AG04449 (cell line): ENCODE results near the gene FXYD5.
A peak's percentile ranks its signal among the peaks of the same experiment; 100 is the strongest.

Source experiments
- CTCF ChIA-PET: fragments of 350-600 bp; formaldehyde crosslinking; extraction: SDS; loops from one replicate; lab custom pipeline; 2021; ENCODE audit warnings: antibody characterized with exemption; lab: Yijun Ruan, JAX
- POLR2A ChIA-PET: fragments of 400-600, 350-600 bp; formaldehyde crosslinking; extraction: SDS; loops from one replicate; lab custom pipeline; 2020; ENCODE audit warnings: antibody characterized with exemption, inconsistent platforms; lab: Yijun Ruan, JAX
- DNase-seq: peaks from one replicate; pipeline ENCODE4 v3.0.0-alpha.2; 2010; ENCODE audit warnings: low read depth, low spot score
- H3K4me3 ChIP-seq: 2 replicates; pipeline ENCODE4 v1.5.1; 2011; ENCODE audit warnings: low read depth, mild to moderate bottlenecking, control low read depth, low read length
- TF ChIP-seq, protein P1 (sequence below): IDR thresholded peaks from one replicate; pipeline ENCODE4 v1.5.1; 2011; ENCODE audit warnings: mild to moderate bottlenecking, moderate library complexity, low read length, control low read depth, inconsistent platforms; ENCODE audit not compliant: insufficient read depth; ENCODE audit errors: missing control alignments

FXYD5 gene

DNA sequence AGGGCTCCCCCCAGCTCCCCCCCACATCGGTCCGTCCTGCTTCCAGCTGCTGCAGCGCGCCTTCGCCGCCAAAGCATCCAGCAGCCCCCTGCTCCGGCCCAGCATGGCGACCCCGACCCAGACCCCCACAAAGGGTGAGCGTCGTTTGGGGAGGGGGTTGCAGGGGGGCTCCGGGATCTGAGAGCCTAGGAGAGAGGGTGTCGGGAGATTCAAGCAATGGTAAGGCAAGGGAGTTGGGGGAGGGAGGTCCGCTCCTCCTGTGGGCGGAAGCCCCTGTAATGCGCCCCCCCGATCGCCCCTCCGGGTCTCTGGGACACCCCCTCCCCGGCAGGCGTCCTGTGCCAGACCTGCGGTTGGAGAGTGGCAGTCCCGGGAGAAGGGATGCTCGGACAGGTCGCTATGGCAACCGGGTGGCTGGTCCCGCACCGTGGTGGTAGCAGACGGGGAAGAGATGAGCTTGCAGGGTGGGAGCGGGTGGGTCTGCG is 11.3 kb upstream of the FXYD5 start, which contains the start of gene FXYD7:
Gene FXYD7 (plus strand): TSS at position 25 of the 485 bp plus-strand sequence. CDS start 79 bp downstream, at position 104.
- POLR2A ChIA-PET = interaction anchor here (1.2 kb wide), 1 partner anchor 19 kb away, joined by 3 read pairs; no protein-coding TSS in a partner anchor
- CTCF ChIA-PET = interaction anchor here (1.1 to 7.8 kb wide), 7 partner anchors 8 to 118 kb away, joined by 3 to 104 read pairs (median 5); partner anchors contain the start of genes FXYD5 and LGI4
- H3K4me3 ChIP-seq = peak within 1 kb of the TSS; percentile 8; the same call in 1 of the 2 replicates
- no peak for DNase-seq
- TF ChIP-seq, protein P1, sequence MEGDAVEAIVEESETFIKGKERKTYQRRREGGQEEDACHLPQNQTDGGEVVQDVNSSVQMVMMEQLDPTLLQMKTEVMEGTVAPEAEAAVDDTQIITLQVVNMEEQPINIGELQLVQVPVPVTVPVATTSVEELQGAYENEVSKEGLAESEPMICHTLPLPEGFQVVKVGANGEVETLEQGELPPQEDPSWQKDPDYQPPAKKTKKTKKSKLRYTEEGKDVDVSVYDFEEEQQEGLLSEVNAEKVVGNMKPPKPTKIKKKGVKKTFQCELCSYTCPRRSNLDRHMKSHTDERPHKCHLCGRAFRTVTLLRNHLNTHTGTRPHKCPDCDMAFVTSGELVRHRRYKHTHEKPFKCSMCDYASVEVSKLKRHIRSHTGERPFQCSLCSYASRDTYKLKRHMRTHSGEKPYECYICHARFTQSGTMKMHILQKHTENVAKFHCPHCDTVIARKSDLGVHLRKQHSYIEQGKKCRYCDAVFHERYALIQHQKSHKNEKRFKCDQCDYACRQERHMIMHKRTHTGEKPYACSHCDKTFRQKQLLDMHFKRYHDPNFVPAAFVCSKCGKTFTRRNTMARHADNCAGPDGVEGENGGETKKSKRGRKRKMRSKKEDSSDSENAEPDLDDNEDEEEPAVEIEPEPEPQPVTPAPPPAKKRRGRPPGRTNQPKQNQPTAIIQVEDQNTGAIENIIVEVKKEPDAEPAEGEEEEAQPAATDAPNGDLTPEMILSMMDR = no peak

DNA sequence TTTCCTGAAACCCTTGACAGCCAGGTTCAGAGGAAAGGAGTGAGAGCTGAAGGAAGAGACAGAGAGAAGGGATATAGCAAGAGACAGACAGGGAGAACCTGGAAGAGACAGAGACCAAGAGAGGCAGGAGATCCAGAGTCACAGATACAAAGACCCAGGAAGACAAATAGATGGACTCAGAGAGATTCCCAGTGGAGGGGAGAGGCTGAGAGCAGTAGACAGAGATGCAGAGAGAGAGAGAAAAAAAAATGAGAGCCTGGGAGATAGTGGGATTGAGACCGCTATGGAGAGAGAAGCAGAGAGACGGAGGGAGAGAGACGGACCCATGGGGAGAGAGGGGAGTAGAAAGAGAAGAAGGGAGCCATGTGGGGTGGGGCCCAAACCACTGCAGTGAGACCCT is 10.7 kb upstream of the FXYD5 start:
- ChIA-PET CTCF (interaction anchor here (1.2 to 7.8 kb wide), 4 partner anchors 8 to 77 kb away, joined by 5 to 104 read pairs (median 16); partner anchors contain the start of genes FXYD5 and LGI4), POLR2A (no interaction called here)
- no peak overlapping the region for H3K4me3 ChIP-seq

DNA sequence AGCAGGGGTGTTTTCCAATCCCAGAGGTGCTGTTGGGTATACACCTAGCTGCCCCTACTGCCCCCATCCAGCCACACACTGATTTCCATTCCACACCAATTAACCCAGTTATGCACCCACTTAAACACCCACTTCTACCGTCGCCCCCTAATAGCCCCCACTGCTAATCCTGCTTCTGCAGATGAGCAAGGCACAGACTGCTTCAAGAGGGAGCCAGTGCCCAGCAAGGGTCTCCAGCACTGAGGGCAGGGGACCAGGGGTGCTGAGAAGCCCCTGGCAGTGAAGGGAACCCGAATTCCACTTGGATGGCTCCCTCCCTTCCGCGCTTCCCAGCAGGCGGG is 10.3 kb upstream of the FXYD5 start:
- ChIA-PET POLR2A (no interaction called here), CTCF (interaction anchor here (1.2 to 7.8 kb wide), 4 partner anchors 9 to 78 kb away, joined by 5 to 104 read pairs (median 16); partner anchors contain the start of genes FXYD5 and LGI4)
- DNase-seq = no peak
- no peak overlapping the region for H3K4me3 ChIP-seq
- TF ChIP-seq, protein P1 = no peak

More for the DNA sequence above, 10.7 kb upstream of the FXYD5 start:
- TF ChIP-seq, protein P1 = no peak
- DNase-seq = no peak

DNA sequence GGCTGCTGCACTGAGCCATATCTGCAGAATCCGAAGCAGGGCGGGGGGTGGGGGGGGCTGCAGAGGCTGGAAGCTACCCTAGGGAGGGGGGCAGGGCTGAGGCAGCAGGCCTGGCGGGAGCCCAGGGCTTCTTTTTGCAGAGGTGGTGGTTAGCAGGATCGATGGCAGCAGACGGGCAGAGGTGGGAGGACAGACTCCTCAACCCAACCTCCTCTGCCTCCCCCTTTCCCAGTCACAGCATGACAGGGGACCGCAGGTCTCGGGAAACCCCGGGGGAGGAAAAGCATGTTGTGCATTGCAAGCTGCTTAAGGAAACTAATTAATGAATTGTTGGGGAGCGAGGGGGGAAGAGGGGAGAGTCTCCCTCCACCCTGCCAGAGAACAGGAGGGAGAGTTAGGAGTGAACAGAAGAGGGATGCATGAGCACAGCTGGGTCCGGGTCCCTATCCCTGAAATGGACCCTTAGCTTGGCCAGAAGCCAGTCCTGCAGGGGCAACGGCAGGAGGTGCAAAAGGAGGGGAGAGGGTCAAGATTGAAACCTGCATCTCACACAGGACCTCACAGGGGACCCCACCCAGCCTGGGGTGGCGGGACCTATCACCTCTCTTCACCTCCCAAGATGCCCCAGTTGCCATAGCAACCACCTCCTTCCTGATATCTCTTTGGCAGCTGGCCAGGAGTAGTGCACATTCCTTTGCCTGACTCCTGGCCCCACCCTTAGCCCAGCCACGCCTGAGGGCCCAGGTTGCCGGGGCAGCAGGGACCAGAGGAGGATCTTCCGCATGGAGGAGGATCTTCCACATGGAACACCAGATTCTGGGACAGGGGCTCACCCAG is 9.7 kb upstream of the FXYD5 start:
- no peak for DNase-seq
- TF ChIP-seq, protein P1 = no peak
- CTCF ChIA-PET = interaction anchor here (0.9 to 7.8 kb wide), 5 partner anchors 9 to 126 kb away, joined by 3 to 104 read pairs (median 27); partner anchors contain the start of genes FXYD5 and LGI4

DNA sequence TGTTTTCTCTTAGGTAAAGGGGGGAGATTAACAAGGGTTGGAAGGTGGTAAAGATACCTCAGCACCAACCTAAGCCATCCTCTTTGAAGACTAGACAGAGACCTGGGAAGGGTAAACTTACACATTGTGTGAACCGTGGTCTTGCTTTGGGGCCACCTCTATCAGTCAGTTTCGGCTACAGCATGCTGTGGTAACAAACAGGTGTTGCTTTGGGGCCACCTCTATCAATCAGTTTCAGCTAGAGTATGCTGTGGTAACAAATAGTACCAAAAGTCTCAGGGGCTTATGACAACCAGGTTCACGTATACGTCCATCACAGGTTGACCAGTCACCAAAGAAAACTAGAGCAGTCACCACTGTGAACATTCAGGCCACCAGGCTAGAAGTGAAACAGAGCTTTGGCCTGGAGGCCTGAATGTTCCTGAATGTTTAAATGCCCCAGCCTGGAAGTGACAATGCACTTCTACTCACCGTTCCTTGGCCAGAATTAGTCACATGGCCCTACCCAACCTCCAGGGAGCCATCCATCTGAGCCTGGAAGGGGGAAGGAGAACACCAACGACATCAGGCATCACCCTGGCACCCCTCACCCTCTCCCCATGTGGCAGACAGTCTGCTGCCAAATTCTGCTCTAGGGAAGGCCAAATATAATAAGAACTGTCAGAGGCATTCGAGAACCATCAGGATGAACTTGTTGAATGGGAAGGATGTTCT is 7.6 kb upstream of the FXYD5 start:
- POLR2A ChIA-PET = no interaction called here
- TF ChIP-seq, protein P1 = no peak
- CTCF ChIA-PET = interaction anchor here (1.2 to 7.8 kb wide), 3 partner anchors 7 to 32 kb away, joined by 3 to 104 read pairs (median 34); partner anchors contain the start of genes FXYD5 and LGI4
- no peak overlapping the region for H3K4me3 ChIP-seq
- DNase-seq = no peak

More for the DNA sequence above, 9.7 kb upstream of the FXYD5 start:
- H3K4me3 ChIP-seq = no peak overlapping the region
- POLR2A ChIA-PET = no interaction called here
